NCI-H1436 treated with DMSO at 0.1 percent for 48 hours (cell line): ENCODE data around the gene OPRM1.
"Not testable (repeated sequence)": the region's sequence is repeated elsewhere in the genome, so short reads cannot be mapped to it uniquely, and the experiment has no call there.

Source experiments
- DNase-seq: peaks from one replicate; lab custom pipeline; 2025; lab: John Stamatoyannopoulos, UW

OPRM1 gene

GRCh38 chr6:154039231-154039842 lies at the start of gene OPRM1:
OPRM1 (plus strand) TSS chr6:154039240; CDS start chr6:154039545, 305 bp downstream.
- no peak for DNase-seq

- no peak for DNase-seq
Measured at GRCh38 chr6:153989989-153990388, 49.1 kb upstream of the OPRM1 start.

- DNase-seq: no peak
Measured at GRCh38 chr6:153994004-153994403, 45.0 kb upstream of the OPRM1 start.

- DNase-seq: no peak
Measured at GRCh38 chr6:153994811-153995210, 44.2 kb upstream of the OPRM1 start.

- no peak for DNase-seq
Measured at GRCh38 chr6:153997221-153997620, 41.8 kb upstream of the OPRM1 start.

GRCh38 chr6:154001494-154002285 lies 37.4 kb upstream of the OPRM1 start:
- DNase-seq: no peak

GRCh38 chr6:154002894-154003293 lies 36.1 kb upstream of the OPRM1 start:
- no peak for DNase-seq

- no peak for DNase-seq
Measured at GRCh38 chr6:154010371-154010770, 28.7 kb upstream of the OPRM1 start.

- no peak for DNase-seq
Measured at GRCh38 chr6:154012852-154013251, 26.2 kb upstream of the OPRM1 start.

- DNase-seq: no peak
Measured at GRCh38 chr6:154017786-154018185, 21.3 kb upstream of the OPRM1 start.

GRCh38 chr6:154030646-154031045 lies 8.4 kb upstream of the OPRM1 start:
- no peak for DNase-seq

- DNase-seq: no peak
Measured at GRCh38 chr6:154041001-154041400, 2.0 kb downstream of the OPRM1 start.

- no peak for DNase-seq
Measured at GRCh38 chr6:154053141-154053540, 14.1 kb downstream of the OPRM1 start.

- DNase-seq: no peak
Measured at GRCh38 chr6:154056536-154056935, 17.5 kb downstream of the OPRM1 start.

GRCh38 chr6:154057098-154057497 lies 18.1 kb downstream of the OPRM1 start:
- no peak for DNase-seq

- DNase-seq: no peak
Measured at GRCh38 chr6:154058963-154059680, 20.1 kb downstream of the OPRM1 start.

GRCh38 chr6:154060076-154060475 lies 21.0 kb downstream of the OPRM1 start:
- no peak for DNase-seq

GRCh38 chr6:154070041-154070440 lies 31.0 kb downstream of the OPRM1 start:
- no peak for DNase-seq

GRCh38 chr6:154070657-154071056 lies 31.6 kb downstream of the OPRM1 start:
- no peak for DNase-seq

GRCh38 chr6:154071236-154071635 lies 32.2 kb downstream of the OPRM1 start:
- DNase-seq: no peak

- DNase-seq: no peak
Measured at GRCh38 chr6:154071711-154072110, 32.7 kb downstream of the OPRM1 start.

GRCh38 chr6:154078596-154078995 lies 39.6 kb downstream of the OPRM1 start:
- not testable (repeated sequence) for DNase-seq
